ENCODE results near the gene CRIP2.

Gene CRIP2

GRCh38 chr14:105508601-105509000, 34.0 kb downstream of the CRIP2 start:
- in situ Hi-C loops (cut with HindIII; ENCODE audit: low sequenced_read_pairs), result no loop called here
- H3K4me3 ChIP-seq (ENCODE audit: low read depth, low read length), result no peak overlapping the region
- TF ChIP-seq CTCF (IDR thresholded peaks at IDR 0.05; ENCODE audit: low read depth, low read length, missing control alignments), result no peak
- DNase-seq (ENCODE audit: low read depth), result no peak

- TF ChIP-seq CTCF (IDR thresholded peaks at IDR 0.05; ENCODE audit: low read depth, low read length, missing control alignments), result no peak
- in situ Hi-C loops (cut with HindIII; ENCODE audit: low sequenced_read_pairs), result no loop called here
- DNase-seq (ENCODE audit: low read depth), result no peak
- no peak overlapping the region for H3K4me3 ChIP-seq (ENCODE audit: low read depth, low read length)
Observed at GRCh38 chr14:105517096-105517495, 42.5 kb downstream of the CRIP2 start.

- in situ Hi-C loops (cut with HindIII; ENCODE audit: low sequenced_read_pairs), result no loop called here
- H3K4me3 ChIP-seq (ENCODE audit: low read depth, low read length), result no peak overlapping the region
- no peak for DNase-seq (ENCODE audit: low read depth)
- TF ChIP-seq CTCF (IDR thresholded peaks at IDR 0.05; ENCODE audit: low read depth, low read length, missing control alignments), result no peak
Observed at GRCh38 chr14:105519946-105520698, 45.5 kb downstream of the CRIP2 start.

GRCh38 chr14:105525326-105525725, 50.7 kb downstream of the CRIP2 start:
- no peak overlapping the region for H3K4me3 ChIP-seq (ENCODE audit: low read depth, low read length)
- TF ChIP-seq CTCF (IDR thresholded peaks at IDR 0.05; ENCODE audit: low read depth, low read length, missing control alignments), result no peak
- in situ Hi-C loops (cut with HindIII; ENCODE audit: low sequenced_read_pairs), result no loop called here
- DNase-seq (ENCODE audit: low read depth), result no peak

- TF ChIP-seq CTCF (IDR thresholded peaks at IDR 0.05; ENCODE audit: low read depth, low read length, missing control alignments), result no peak
- DNase-seq (ENCODE audit: low read depth), result no peak
- peak within 1 kb of the TSS; percentile 50 for H3K4me3 ChIP-seq (ENCODE audit: low read depth, low read length)
- in situ Hi-C loops (cut with HindIII; ENCODE audit: low sequenced_read_pairs), result no loop called here
Observed at GRCh38 chr14:105525861-105526775, 51.5 kb downstream of the CRIP2 start, which contains the start of gene TMEM121. TMEM121 (plus strand) TSS chr14:105526583; CDS start chr14:105528835, 2,252 bp downstream.

- DNase-seq (ENCODE audit: low read depth), result no peak
- H3K4me3 ChIP-seq (ENCODE audit: low read depth, low read length), result peak overlapping the region; percentile 50
- in situ Hi-C loops (cut with HindIII; ENCODE audit: low sequenced_read_pairs), result no loop called here
- no peak for TF ChIP-seq CTCF (IDR thresholded peaks at IDR 0.05; ENCODE audit: low read depth, low read length, missing control alignments)
Observed at GRCh38 chr14:105526776-105527380, 52.3 kb downstream of the CRIP2 start.
